Endothelial cell of umbilical vein (primary cell): Measurements from ENCODE around the gene SHPK. TPM values are rescaled to one million over a fixed set of nuclear protein-coding genes. Genes with fewer than 3 reads are reported as not detected.

ENCODE experiments used
- BruUV-seq: library from RNA; stranded (reverse); fragments of 400-500 nt; replicated peaks from 2 replicates; lab custom pipeline; 2021; lab: Mats Ljungman, UMichigan
- CTCF ChIA-PET: fragments of 300-600, 350-600 bp; sonication (Branson Sonifier 250); formaldehyde crosslinking; loops from one replicate; lab custom pipeline; 2021; ENCODE audit warnings: antibody characterized with exemption, inconsistent platforms; lab: Charles Lee
- POLR2A ChIA-PET: fragments of 300-600, 350-600 bp; sonication (Branson Sonifier 250); formaldehyde crosslinking; loops from one replicate; lab custom pipeline; 2021; ENCODE audit warnings: antibody characterized with exemption, inconsistent platforms; lab: Charles Lee
- DNase-seq: peaks from one replicate; pipeline ENCODE4 v3.0.0-alpha.2; 2011; ENCODE audit warnings: low read depth, low spot score
- FAIRE-seq: peaks from 2 replicates; lab custom pipeline; 2011; peaks lifted over from hg19 to GRCh38; lab: Jason Lieb, UNC
- H2AFZ ChIP-seq: 2 replicates; pipeline ENCODE4 v1.6.0; 2012; ENCODE audit warnings: low read depth, low read length, control low read depth, inconsistent platforms
- H3K27ac ChIP-seq: 2 replicates; pipeline ENCODE4 v1.5.1; 2011; ENCODE audit warnings: low read depth, mild to moderate bottlenecking, control low read depth, low read length, moderate library complexity; ENCODE audit not compliant: insufficient read depth
- H3K27me3 ChIP-seq, 2 experiments: 2 replicates each; pipeline versions ENCODE4 v1.6.0 to v1.6.1; 2011; ENCODE audit warnings: low read length in 2 of 2, mixed read lengths in 1 of 2; ENCODE audit not compliant: control insufficient read depth in 2 of 2, insufficient read depth in 2 of 2
- H3K36me3 ChIP-seq, 2 experiments: 2 replicates in 1 of 2; 3 replicates in 1 of 2; pipeline ENCODE4 v1.5.1; 2011; ENCODE audit warnings: low read length in 2 of 2, mild to moderate bottlenecking in 1 of 2, moderate library complexity in 1 of 2; ENCODE audit not compliant: control insufficient read depth in 2 of 2, insufficient read depth in 2 of 2; ENCODE audit errors: extremely low read depth in 1 of 2
- H3K4me1 ChIP-seq: 3 replicates; pipeline ENCODE4 v1.5.1; 2011; ENCODE audit warnings: mild to moderate bottlenecking, low read length; ENCODE audit not compliant: control insufficient read depth, insufficient read depth; ENCODE audit errors: extremely low read depth
- H3K4me2 ChIP-seq: 2 replicates; pipeline ENCODE4 v1.6.1; 2011; ENCODE audit warnings: low read length, control low read depth, mixed read lengths; ENCODE audit not compliant: insufficient read depth
- H3K4me3 ChIP-seq, 3 experiments: fragments of 200-600 bp in 1 of 3; sonication (generic), shearing (Covaris generic) in 1 of 3; replicated peaks in 1 of 3; 2 replicates each; pipeline ENCODE4 v1.5.1; 2011 to 2016; ENCODE audit warnings: control low read depth in 3 of 3, low read length in 3 of 3, mild to moderate bottlenecking in 2 of 3, inconsistent platforms in 1 of 3, low read depth in 1 of 3, moderate library complexity in 1 of 3; ENCODE audit not compliant: insufficient read depth in 1 of 3
- H3K79me2 ChIP-seq: 2 replicates; pipeline ENCODE4 v1.6.0; 2012; ENCODE audit warnings: low read length, inconsistent platforms; ENCODE audit not compliant: control insufficient read depth, insufficient read depth
- H3K9ac ChIP-seq: replicated peaks from 2 replicates; pipeline ENCODE3; 2011; ENCODE audit warnings: low read length, control low read depth; ENCODE audit not compliant: insufficient read depth; ENCODE audit errors: extremely low read depth
- H3K9me1 ChIP-seq: replicated peaks from 3 replicates; pipeline ENCODE4 v1.6.0; 2011; ENCODE audit warnings: mild to moderate bottlenecking, low read length; ENCODE audit not compliant: control insufficient read depth, insufficient read depth; ENCODE audit errors: extremely low read depth
- H3K9me3 ChIP-seq: replicated peaks from 2 replicates; pipeline ENCODE4 v1.5.1; 2012; ENCODE audit warnings: low read length, inconsistent platforms; ENCODE audit not compliant: control insufficient read depth, insufficient read depth
- H4K20me1 ChIP-seq: replicated peaks from 2 replicates; pipeline ENCODE3; 2011; ENCODE audit warnings: mild to moderate bottlenecking, low read length; ENCODE audit not compliant: control insufficient read depth, insufficient read depth; ENCODE audit errors: extremely low read depth
- CTCF ChIP-seq, 2 donors: IDR thresholded peaks; 1 replicate in 1 of 2; 2 replicates in 1 of 2; pipeline ENCODE4 v1.5.1; 2011; ENCODE audit warnings: low read length in 2 of 2, mild to moderate bottlenecking in 2 of 2, moderate library complexity in 2 of 2, control low read depth in 1 of 2, inconsistent platforms in 1 of 2, low read depth in 1 of 2; ENCODE audit not compliant: insufficient read depth in 1 of 2; ENCODE audit errors: extremely low read depth in 1 of 2
- EZH2 ChIP-seq: IDR thresholded peaks from 2 replicates; pipeline ENCODE4 v1.6.1; 2012; ENCODE audit warnings: borderline replicate concordance, low read depth, mild to moderate bottlenecking, moderate library complexity, low read length, inconsistent platforms; ENCODE audit not compliant: severe bottlenecking
- FOS ChIP-seq: IDR thresholded peaks from 2 replicates; pipeline ENCODE4 v1.6.1; 2011; ENCODE audit warnings: mild to moderate bottlenecking, low read length, moderate library complexity, borderline replicate concordance; ENCODE audit not compliant: insufficient read depth
- GATA2 ChIP-seq: IDR thresholded peaks from 2 replicates; pipeline ENCODE4 v1.7.0; 2011; ENCODE audit warnings: low read depth, mild to moderate bottlenecking, moderate library complexity, mixed read lengths, low read length; ENCODE audit not compliant: insufficient read length, insufficient read depth
- JUN ChIP-seq: IDR thresholded peaks from 2 replicates; pipeline ENCODE4 v1.6.1; 2011; ENCODE audit warnings: borderline replicate concordance, low read depth; ENCODE audit not compliant: insufficient read length, insufficient read depth
- MAX ChIP-seq: IDR thresholded peaks from 2 replicates; pipeline ENCODE4 v1.6.1; 2011; ENCODE audit not compliant: insufficient read depth, insufficient read length
- MYC ChIP-seq: IDR thresholded peaks from one replicate; pipeline ENCODE4 v1.6.1; 2011; ENCODE audit warnings: mild to moderate bottlenecking, low read depth, low read length
- POLR2A ChIP-seq: IDR thresholded peaks from 2 replicates; pipeline ENCODE4 v1.6.1; 2012; ENCODE audit warnings: low read depth, mild to moderate bottlenecking, control low read depth, low read length
- POLR2AphosphoS5 ChIP-seq: IDR thresholded peaks from 2 replicates; pipeline ENCODE4 v1.6.1; 2012; ENCODE audit warnings: low read depth, mild to moderate bottlenecking, control low read depth, low read length, moderate library complexity; ENCODE audit not compliant: insufficient read depth
- dilution Hi-C: fragments of 300-500 bp; cut with MboI; formaldehyde crosslinking; loops from one replicate; pipeline ENCODE4 v1.15.0; 2019; ENCODE audit warnings: low sequenced_read_pairs; ENCODE audit not compliant: extremely low pct_ligation_motif_present
- intact Hi-C: fragments of 100-400 bp; cut with micrococcal nuclease; formaldehyde crosslinking; loops from one replicate; pipeline ENCODE4 v1.10.0; 2022
- polyA plus RNA-seq, 4 experiments: library from polyadenylated mRNA; depleted of rRNA in 3 of 4; stranded (reverse) in 3 of 4; unstranded in 1 of 4; fragments of >200 nt; gene quantifications; 2 replicates each; pipeline versions ENCODE4 v1.2.1 to v1.2.3, GENCODE V29; 2011 to 2012; ENCODE audit warnings: missing spikeins in 1 of 4
- total RNA-seq: library from RNA; stranded (reverse); gene quantifications from 2 replicates; pipeline ENCODE4 v1.2.3, GENCODE V29; 2021

Gene SHPK
- total and polyA plus RNA-seq, 2 donors (not counting 3 experiments of a cell fraction or from before 2014, with no cell fraction given), result 15.4 to 15.9 TPM

GRCh38 chr17:3636908-3637373 is 891 bp upstream of the SHPK start:
- Histone ChIP-seq H3K36me3 (peaks cover 0 to 3% of the 10 kb centered on the region in 2 experiments), H3K9me3 (no peaks in the 10 kb centered on the region), H3K4me1 (peaks cover 12% of the 10 kb centered on the region), H3K27me3 (no peaks in the 10 kb centered on the region), H2AFZ (peak overlapping the region; percentile 88), H3K4me2 (peak overlapping the region; percentile 96), H3K9ac (peak overlapping the region; percentile 99), H4K20me1 (no peaks in the 10 kb centered on the region), H3K27ac (peak overlapping the region; percentile 90), H3K79me2 (peaks cover 20% of the 10 kb centered on the region), H3K9me1 (no peaks in the 10 kb centered on the region), H3K4me3 (peak overlapping the region; percentile 65 to 83 (median 71))
- DNase-seq, result no peak
- no peak for TF ChIP-seq MYC
- TF ChIP-seq MAX, result no peak
- ChIA-PET POLR2A (interaction anchor here (2.1 kb wide), 1 partner anchor 30 kb away, joined by 18 read pairs; no protein-coding TSS in a partner anchor), CTCF (interaction anchor here (0.9 to 2.5 kb wide), 6 partner anchors 11 to 588 kb away, joined by 4 to 15 read pairs (median 6); partner anchors contain the start of genes P2RX5 and TAX1BP3)
- dilution Hi-C loops (no loop called here), intact Hi-C loops (loop anchor here (1.0 kb wide), 1 partner anchor 31 kb away; the partner anchor contains the start of genes EMC6 and TAX1BP3)
- peak; percentile 31 for FAIRE-seq
- BruUV-seq, result TSS peak; percentile 41

- H3K4me1 ChIP-seq, result peaks cover 12% of the 10 kb centered on the region
- no peaks in the 10 kb centered on the region for H3K9me3 ChIP-seq
- H4K20me1 ChIP-seq, result no peaks in the 10 kb centered on the region
- peak overlapping the region; percentile 58 for H3K4me2 ChIP-seq
- H3K27ac ChIP-seq, result no peak overlapping the region
- TF ChIP-seq FOS (no peak), POLR2A (no peak), CTCF (IDR thresholded peaks at IDR 0.05; ENCODE audit: extremely low read depth in 1 of 2, insufficient read depth in 1 of 2, low read depth in 1 of 2, low read length in 2 of 2) (no peak), EZH2 (no peak), JUN (no peak), MAX (no peak), POLR2AphosphoS5 (no peak), GATA2 (no peak), MYC (no peak)
- BruUV-seq, result TSS peak; percentile 18
- ChIA-PET CTCF (interaction anchor here (1.0 to 2.5 kb wide), 6 partner anchors 12 to 587 kb away, joined by 4 to 15 read pairs (median 7); partner anchors contain the start of genes P2RX5 and TAX1BP3), POLR2A (interaction anchor here (0.9 to 2.1 kb wide), 3 partner anchors 12 to 32 kb away, joined by 3 to 18 read pairs (median 3); no protein-coding TSS in a partner anchor)
- FAIRE-seq (peak; percentile 28), DNase-seq (no peak)
- H3K4me3 ChIP-seq, result peak overlapping the region; percentile 26 to 83 (median 34)
- no peaks in the 10 kb centered on the region for H3K27me3 ChIP-seq
- dilution Hi-C loops (no loop called here), intact Hi-C loops (loop anchor here (1.0 kb wide), 1 partner anchor 33 kb away; the partner anchor contains the start of genes EMC6 and TAX1BP3)
- peaks cover 20% of the 10 kb centered on the region for H3K79me2 ChIP-seq
- H2AFZ ChIP-seq, result peak overlapping the region; percentile 19
- no peaks in the 10 kb centered on the region for H3K9me1 ChIP-seq
- peaks cover 0 to 3% of the 10 kb centered on the region in 2 experiments for H3K36me3 ChIP-seq
- H3K9ac ChIP-seq, result peak overlapping the region; percentile 50
These were observed 436 bp downstream of the SHPK start for GRCh38 chr17:3635474-3636153.
